Measurements from ENCODE around the gene GPX6. TPM values are rescaled to one million over a fixed set of nuclear protein-coding genes. Genes with fewer than 3 reads are reported as not detected.

Gene GPX6
- total RNA-seq, 1 experiment from 2014 or later: not detected

- no peak overlapping the region for H3K4me2 ChIP-seq (ENCODE audit: low read length)
- intact Hi-C loops (cut with micrococcal nuclease): loop anchor here (5.0 kb wide), 1 partner anchor 85 kb away; no protein-coding TSS in a partner anchor
- CTCF ChIA-PET: no interaction called here
- DNase-seq (ENCODE audit: low read depth, low spot score) (no peak), ATAC-seq (no peak)
- H3K27ac ChIP-seq (ENCODE audit: low read depth, low read length): no peak overlapping the region
- H3K36me3 ChIP-seq (ENCODE audit: control insufficient read depth in 1 of 2, insufficient read depth in 2 of 2, low read length in 2 of 2): no peaks in the 10 kb centered on the region
- no TSS peak for BruUV-seq (replicated peaks)
- RAD21 ChIA-PET (ENCODE audit: low non-redundant PET in 1 of 2, low total read pairs in 2 of 2, uncharacterized antibody in 2 of 2, unreplicated experiment in 2 of 2): no interaction called here
- H3K79me2 ChIP-seq (ENCODE audit: insufficient read depth, low read length): no peaks in the 10 kb centered on the region
- no peaks in the 10 kb centered on the region for H4K20me1 ChIP-seq (ENCODE audit: insufficient read depth)
- H3K9me2 ChIP-seq (ENCODE audit: insufficient read depth): no peaks in the 10 kb centered on the region
- POLR2A ChIA-PET: no interaction called here
- H3K27me3 ChIP-seq (ENCODE audit: insufficient read depth, low read length): no peaks in the 10 kb centered on the region
- no peak overlapping the region for H3K9ac ChIP-seq (ENCODE audit: low read length)
- TF ChIP-seq EZH2phosphoT487 (IDR thresholded peaks at IDR 0.05; ENCODE audit: borderline replicate concordance) (no peak), FOSL1 (IDR thresholded peaks at IDR 0.05; ENCODE audit: low read depth) (no peak), ZNF274 (IDR thresholded peaks at IDR 0.05; ENCODE audit: low read depth, low read length) (no peak), REST (IDR thresholded peaks at IDR 0.05; ENCODE audit: low read depth) (no peak), SRF (IDR thresholded peaks at IDR 0.05; ENCODE audit: low read depth) (no peak), CBX3 (IDR thresholded peaks at IDR 0.05; ENCODE audit: low read depth) (no peak), POLR2AphosphoS5 (IDR thresholded peaks at IDR 0.05; ENCODE audit: low read depth, low read length) (no peak)
- no peak overlapping the region for H2AFZ ChIP-seq (ENCODE audit: low read depth, low read length, poor library complexity, severe bottlenecking)
- H3K4me1 ChIP-seq (ENCODE audit: control insufficient read depth in 1 of 2, insufficient read depth in 2 of 2, low read length in 2 of 2): no peaks in the 10 kb centered on the region; a peak in 1 of 4 replicates
- no peak overlapping the region for H3K4me3 ChIP-seq (replicated peaks in 1 of 2; ENCODE audit: low read depth in 1 of 2, low read length in 2 of 2)
- no peaks in the 10 kb centered on the region for H3K9me3 ChIP-seq (ENCODE audit: control insufficient read depth in 1 of 2, insufficient read depth in 1 of 2, low read depth in 1 of 2, low read length in 2 of 2)
These were observed 18.3 kb downstream of the GPX6 start for GRCh38 chr6:28497306-28497705.

Measured in HCT116 (cell line).